GM21619 (cell line): Measurements from ENCODE around the gene AGRN.
"Not testable (repeated sequence)": the region's sequence is repeated elsewhere in the genome, so short reads cannot be mapped to it uniquely, and the experiment has no call there.

Source experiments
- ATAC-seq: cut with Tn5 transposase; IDR thresholded peaks from one replicate; pipeline ENCODE4 v1.9.1; 2021; ENCODE audit not compliant: unreplicated experiment

AGRN gene

DNA sequence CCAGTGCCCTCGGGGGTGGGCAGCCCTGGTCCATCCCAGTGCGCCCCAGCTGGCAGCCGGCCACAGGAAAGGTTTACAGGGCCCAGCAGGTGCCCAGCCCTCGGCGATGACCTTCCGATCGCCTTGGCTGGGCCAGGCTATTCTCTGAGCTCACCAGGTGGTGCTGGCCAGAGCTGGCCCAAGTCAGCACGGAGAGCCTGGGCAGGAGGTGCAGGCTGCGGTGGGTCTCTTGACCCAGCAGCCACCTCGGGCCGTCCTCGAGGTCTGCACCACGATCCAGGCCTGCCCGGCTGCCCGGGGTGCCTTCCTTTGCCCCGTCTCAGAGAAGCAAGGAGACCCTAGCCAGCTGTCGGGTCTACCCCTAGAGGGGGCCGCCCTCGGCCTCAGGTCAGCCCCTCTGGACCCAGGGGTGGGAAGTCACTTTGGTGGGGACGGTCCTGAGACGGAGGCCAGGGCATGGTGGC is 38.4 kb upstream of the AGRN start:
- ATAC-seq, result no peak

DNA sequence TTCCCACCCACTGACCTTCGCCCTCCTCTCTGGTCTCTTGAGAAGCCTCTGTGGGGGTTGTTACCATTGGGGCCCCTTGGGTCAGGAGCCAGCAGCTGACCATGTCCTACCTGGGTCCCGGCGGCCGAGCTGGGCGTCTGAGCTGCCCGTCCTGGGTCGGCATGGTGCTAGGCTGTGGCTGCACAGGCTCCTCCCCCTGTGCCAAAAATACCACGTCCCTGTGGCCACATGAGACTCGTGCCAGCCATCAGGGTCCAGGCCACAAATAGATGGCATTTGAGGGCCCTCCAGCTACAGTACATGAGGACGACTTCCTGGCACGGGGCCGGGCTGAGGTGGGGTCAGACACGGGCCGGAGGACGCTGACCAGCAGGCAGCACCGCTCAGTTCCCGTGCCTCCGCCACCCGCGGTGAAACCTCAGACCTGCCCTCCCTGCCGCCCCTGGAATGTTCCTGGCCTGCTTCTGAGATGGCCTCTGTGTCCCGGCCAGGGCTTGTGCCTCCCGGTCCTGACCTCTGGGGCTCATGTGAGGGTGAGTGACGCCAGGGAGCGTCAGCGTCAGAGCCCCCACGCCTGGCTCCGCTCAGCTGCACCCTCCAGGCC is 37.9 kb upstream of the AGRN start, which contains the start of gene PERM1:
TSS of gene PERM1 (minus strand) at position 139 of the 604 bp plus-strand sequence. CDS start 1,064 bp downstream, outside the sequence.
- no peak for ATAC-seq

DNA sequence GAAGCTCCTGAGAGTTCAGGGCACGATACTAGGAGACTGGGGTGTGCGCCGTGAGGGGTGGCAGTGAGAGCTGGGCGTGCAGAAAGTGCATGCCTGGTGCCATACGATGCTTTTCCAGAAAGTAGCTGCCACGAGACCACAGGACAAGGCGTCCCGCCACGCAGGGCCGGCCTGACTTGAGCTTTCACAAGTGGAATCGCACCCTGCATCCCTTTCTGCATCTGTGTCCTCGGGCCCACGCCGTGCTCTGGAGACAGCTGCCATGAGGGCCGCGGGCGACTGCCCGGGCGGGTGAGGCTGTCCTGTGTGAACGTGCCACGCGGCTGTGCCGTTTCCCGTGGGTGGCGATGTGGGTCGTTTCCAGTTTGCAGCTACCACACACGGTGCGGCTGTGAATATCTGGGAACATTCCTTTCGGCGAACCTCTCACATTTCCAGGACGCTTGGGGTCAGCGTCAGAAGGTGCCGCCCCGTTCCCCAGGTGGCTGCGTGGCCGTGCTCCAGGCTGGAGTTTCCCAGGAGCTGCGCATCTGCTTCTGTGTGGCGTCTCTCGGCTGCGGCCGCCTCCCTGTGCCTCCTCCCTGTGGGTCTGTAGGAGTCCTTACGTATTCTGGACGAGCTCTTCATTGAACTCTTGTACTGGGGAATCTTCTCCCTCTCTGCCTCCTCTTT is 37.0 kb upstream of the AGRN start:
- no peak for ATAC-seq

DNA sequence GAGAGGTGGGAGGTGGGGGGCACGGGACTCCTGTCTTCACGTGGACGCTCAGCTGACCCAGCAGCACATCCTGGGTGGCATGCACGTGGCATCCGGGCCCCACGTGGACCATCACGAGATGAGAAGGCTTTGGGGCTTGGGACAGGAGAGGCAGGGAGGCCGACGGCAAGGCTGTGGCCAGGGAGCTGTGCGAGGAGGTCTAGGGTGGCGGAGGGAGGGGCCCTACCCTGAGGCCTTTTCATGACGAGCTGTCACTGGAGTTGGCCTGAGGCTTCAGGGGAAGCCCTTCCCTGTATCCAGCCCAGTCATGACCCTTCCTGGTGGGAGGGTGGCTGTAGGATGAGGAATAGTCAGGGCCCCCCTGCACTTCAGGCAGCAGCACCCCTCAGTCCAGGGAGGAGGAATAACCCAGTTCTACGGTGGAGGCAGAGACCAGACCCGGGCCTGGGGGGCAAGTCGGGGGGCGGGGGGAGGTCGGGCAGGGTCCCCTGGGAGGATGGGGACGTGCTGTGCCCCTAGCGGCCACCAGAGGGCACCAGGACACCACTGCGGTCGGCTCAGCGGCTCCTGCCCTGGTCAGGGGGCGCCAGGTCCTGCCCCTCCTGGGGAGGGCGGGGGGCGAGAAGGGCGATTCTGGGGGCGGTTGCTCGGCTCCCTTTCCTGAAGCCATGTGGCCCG is 36.0 kb upstream of the AGRN start:
- ATAC-seq, result no peak

DNA sequence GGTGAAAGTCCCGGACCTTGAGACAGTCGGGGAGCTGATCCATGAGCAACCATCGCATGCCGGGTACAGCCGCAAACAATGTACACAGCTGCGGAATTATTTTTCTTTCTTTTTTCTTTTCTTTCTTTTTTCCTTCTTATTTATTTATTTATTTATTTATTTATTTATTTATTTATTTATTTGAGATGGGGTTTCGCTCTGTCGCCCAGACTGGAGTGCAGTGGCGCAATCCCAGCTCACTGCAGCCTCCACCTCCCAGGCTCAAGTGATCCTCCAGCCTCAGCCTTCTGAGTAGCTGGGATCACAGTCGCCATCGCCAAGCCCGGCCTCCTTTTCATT is 35.5 kb upstream of the AGRN start:
- no peak for ATAC-seq

DNA sequence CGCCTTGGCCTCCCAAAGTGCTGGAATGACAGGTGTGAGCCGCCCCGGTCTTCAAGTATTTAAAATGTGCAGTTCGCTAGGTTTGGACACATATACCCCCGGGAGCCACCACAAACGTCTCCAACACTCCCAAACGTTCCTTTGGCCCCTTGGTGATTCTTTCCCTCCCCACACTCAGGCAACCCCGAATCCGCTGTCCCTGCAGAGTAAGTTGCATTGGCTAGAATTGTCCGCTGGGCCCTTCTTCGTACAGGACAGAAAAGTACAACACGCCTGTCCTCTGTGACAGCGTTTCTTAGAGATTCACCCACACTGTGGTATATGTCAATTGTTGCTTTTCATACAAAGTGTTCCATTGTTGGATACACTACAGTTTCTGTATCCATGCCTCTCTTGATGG is 34.8 kb upstream of the AGRN start:
- no peak for ATAC-seq

DNA sequence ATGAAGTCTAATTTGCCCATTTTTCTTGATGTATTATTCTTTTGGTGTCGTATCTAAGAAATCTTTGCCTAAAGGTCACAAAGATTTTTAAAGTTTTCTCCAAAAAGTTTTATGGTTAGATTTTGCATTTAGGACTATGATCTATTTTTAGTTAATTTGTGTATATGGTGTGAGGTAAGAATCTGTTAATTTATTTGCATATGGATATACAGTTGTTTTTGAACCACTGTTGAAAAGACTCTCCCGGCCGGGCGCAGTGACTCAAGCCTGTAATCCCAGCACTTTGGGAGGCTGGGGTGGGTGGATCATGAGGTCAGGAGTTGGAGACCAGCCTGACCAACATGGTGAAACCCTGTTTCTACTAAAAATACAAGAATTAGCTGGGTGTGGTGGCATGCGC is 31.9 kb upstream of the AGRN start:
- not testable (repeated sequence) for ATAC-seq

DNA sequence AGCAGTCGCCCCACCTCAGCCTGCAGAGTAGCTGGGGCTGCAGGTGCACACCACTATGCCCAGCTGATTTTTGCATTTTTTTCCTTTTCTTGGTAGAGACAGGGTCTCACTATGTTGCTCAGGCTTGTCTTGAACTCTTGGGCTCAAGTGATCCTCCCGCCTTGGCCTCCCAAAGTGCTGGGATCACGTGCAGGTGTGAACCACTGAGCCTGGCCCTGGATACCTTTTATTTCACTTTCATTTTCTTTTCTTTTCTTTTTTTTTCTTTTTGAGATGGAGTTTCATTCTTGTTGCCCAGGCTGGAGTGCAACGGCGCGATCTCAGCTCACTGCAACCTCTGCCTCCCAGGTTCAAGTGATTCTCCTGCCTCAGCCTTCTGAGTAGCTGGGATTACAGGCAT is 28.6 kb upstream of the AGRN start:
- ATAC-seq, result not testable (repeated sequence)

DNA sequence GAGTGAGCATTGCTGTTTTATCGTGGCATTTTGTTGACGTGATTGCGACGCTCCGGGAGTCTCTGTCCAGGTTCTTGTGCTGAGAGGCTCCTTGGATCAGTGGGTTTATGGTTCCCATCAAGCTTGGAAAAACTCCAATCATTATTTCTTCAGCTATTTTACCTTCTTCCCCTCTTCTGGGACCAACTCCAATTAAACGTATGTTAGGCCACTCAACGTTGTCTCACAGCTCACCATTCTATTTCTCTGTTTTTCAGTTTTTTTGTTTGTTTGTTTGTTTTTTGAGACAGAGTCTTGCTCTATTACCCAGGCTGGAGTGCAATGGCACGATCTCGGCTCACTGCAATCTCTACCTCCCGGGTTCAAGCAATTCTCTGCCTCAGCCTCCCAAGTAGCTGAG is 28.0 kb upstream of the AGRN start:
- no peak for ATAC-seq

DNA sequence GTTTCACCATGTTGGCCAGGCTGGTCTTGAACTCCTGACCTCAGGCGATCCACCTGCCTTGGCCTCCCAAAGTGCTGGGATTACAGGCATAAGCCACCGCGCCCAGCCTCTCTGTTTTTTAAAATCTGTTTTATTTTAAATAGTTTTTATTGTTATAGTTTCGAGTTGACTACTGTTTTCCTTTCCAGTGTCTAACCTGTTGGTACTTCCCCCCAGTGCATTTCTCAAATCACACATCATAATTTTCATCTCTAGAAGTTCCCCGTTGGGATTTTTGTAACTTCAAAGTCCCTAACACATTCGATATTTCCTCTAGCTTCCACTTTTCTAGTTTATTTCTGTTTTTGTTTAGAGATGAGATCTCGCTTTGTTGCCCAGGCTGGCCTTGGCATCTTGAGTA is 27.6 kb upstream of the AGRN start:
- ATAC-seq, result no peak

DNA sequence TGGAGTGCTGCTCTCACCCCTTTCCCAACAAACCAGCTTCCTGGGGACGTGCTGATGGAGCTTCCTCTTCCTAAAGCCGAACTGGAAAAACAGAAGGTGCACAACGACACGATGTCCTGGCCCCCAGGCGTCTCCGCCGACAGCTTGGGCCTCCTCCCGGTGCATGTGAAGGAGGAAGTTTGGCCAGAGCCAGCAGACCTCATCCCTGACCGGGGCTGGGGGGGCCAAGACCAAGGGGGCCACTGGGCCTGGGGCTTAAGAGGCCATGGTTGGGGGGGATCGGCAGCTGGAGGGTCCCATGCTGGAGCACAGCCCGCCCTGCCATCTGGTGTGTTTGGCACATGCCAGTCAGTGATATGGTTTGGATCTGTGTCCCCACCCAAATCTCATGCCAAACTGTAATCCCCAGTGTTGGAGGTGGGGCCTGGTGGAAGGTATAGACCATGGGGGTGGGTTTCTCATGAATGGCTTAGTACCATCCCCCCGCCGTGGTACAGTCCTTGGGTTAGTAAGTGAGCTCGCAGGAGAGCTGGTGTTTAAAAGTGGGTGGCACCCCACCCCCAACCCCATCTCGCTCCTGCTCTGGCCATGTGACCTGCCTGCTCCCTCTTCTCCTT is 26.4 kb upstream of the AGRN start:
- no peak for ATAC-seq

DNA sequence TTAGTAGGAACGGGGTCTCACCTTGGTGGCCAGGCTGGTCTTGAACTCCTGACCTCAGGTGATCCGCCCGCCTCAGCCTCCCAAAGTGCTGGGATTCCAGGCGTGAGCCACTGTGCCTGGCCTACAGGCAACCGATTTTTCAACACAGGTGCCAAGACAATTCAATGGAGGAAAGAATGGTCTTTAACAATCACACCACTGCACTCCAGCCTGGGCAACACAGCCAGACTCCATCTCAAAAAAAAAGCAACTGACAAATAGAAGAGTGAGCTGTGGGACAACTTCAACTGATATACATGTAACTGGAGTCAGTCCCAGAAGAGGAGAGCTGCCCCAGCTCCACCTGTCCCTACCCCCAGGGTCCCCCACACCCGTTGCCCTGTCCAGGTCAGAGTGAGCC is 25.4 kb upstream of the AGRN start:
- ATAC-seq, result not testable (repeated sequence)

DNA sequence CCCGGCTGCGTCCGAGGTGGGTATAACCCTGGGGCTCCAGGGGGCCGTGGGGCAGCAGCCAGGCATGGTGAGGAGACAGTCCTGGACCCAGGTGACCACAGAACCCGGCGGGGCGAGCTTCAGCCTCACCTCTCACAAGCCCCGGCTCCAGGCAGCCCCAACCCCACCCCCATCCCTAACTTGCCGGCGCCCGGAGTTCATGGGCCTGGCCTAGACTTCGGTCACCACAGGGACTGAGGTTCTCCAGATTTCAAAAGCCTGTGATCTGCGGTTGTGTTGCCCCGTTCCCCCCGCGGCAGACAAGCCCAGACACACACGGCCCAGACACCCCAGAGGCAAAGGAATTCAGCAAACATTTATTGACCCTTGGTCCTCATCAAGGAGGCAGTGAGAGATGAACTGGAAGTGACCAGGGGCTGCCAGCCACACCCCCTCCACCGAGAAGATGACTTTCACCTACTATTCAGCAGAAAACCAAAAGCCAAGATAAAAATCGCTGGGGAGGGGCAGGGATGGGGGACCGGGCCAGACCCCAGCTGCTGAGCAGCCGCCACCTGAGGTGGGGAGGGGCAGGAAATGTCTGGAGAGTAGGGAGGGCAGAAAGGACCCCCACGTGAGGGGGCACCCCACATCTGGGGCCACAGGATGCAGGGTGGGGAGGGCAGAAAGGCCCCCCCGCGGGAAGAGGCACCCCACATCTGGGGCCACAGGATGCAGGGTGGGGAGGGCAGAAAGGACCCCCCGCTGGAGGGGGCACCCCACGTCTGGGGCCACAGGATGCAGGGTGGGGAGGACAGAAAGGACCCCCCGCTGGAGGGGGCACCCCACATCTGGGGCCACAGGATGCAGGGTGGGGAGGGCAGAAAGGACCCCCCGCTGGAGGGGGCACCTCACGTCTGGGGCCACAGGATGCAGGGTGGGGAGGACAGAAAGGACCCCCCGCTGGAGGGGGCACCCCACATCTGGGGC is 24.0 kb upstream of the AGRN start:
- ATAC-seq, result no peak

DNA sequence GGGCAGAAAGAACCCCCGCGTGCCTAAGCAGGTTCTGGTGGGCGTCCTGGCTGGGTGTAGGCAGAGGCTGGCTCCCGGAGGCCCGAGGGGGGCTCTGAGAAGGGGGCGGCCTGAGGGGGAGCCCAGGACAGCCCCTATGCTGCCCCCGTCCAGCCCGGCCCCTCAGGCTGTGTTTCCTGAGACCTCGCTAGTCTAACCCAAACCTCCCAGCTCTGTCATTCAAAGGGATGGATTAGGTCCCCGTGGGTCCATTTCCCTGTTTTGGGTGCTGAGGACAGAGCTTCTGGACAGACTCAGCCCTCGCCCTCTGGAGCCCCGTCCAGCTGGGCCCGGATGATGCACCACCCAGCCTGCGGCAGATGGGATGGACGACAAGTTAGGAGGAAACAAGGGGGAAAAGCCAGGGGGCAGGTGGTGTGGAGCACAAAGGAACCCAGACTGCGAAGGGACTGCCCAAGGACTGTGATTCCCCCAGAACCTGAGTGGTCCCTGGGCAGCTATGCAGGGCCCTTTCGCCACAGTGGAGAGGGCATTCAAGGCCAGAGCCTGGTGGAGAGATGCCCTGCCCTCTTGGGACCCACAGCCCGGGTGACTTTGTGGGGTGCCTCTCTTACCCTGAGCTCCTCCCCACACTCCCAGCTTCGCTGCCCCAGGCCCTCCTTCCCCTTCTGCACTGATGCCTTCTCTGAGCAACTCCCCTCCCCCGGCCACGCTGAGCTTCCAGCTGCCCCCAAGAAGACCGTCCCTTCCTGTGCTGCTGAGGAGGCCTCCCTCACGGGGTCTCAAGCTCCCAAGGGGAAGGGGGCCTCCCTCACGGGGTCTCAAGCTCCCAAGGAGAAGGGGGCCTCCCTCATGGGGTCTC is 22.8 kb upstream of the AGRN start:
- ATAC-seq, result no peak

DNA sequence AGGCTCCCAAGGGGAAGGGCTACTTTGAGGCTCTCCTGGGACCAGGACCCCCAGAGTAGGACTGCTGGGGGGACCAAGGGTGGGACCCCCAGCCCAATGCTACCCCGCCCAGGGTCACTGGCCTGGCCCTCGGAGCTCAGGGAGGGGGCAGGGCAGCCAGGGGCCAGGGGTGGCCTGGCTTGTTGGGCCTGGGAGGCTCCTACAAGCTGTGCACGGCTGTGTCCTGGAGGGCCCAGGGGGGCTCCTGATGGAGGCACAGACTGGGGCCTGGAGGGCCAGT is 22.3 kb upstream of the AGRN start:
- no peak for ATAC-seq

DNA sequence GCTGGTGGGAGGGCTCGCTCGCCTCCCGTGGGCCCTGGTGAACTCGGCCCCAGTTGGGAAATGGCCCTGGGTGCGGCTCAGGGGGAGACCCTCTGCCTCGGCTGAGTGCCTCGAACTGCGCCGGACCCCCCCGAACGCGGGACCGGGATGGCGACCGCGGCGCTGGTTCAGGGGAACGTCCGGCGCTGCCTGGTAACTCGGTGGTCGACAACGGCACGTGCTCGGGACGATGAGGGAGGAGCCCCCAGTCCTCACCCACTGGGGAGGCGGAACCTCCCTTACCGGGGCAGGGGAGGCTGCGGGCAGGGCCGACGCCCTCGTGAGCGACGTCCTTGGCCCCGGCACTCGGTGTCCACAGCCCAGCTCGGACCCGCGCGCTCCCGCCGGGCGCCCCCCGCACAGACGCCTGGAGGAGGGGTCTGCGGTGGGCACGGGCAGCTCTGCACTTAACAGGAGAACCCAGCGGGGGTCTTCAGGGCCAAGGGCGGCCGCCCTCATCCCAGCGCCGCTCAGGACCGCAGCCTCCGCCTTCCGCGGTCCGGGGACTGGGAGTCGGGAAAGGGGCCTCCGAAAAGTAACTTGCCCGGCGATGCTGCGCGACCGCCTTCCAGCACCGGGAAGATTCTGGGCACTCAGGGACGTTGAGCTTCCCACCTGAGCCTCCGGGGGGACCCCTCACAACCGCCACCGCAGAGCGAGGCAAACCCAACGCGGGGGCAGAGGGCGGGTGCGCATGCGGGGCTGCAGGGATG is 21.8 kb upstream of the AGRN start:
- ATAC-seq, result no peak

DNA sequence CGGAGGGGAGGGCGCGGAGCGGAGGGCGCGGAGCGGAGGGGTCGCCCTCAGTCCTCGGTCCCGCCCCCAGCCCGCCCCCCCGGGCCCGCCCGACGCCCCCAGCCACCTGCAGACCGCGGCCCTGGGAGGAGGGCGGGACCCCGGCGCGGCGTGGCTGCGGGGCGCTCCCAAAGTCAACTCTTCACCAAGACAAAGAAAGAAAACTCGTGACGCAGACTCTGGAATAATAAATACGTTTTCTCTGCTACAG is 21.2 kb upstream of the AGRN start:
- no peak for ATAC-seq

DNA sequence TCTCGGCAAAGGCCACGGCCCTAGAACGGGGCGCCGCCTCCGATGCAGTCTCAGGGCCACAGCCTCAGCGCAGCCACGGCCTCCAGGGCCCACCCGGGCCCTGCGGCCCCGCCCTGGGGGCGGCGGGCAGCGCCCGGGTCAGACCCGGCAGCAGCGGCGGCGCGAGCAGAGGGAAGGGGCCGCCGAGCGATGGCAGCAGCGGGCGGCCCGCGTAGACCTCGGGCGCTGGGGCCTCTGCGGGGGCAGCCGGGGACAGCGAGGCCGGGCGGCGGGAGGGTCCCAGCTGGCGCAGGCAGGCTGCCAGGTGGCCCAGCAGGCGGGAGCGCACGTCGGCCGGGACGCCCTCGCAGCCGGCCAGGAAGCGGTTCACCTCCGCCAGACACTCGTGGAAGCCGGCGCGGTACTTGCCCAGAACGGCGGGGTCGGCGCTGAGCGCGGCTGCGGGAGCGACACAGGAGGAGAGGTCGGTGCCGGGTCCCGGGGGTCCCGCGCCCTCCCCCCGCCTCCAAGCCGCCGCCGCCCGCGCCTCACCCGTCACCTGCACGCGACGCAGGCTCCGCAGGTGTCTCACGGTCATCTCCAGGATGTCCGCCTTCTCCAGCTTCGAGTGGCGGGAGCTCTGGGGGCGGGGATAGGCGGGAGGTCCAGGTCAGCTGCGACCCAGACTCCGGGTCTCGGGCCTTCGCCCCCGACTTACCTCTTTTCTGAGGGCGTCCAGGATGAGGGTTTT is 20.8 kb upstream of the AGRN start:
- no peak for ATAC-seq

DNA sequence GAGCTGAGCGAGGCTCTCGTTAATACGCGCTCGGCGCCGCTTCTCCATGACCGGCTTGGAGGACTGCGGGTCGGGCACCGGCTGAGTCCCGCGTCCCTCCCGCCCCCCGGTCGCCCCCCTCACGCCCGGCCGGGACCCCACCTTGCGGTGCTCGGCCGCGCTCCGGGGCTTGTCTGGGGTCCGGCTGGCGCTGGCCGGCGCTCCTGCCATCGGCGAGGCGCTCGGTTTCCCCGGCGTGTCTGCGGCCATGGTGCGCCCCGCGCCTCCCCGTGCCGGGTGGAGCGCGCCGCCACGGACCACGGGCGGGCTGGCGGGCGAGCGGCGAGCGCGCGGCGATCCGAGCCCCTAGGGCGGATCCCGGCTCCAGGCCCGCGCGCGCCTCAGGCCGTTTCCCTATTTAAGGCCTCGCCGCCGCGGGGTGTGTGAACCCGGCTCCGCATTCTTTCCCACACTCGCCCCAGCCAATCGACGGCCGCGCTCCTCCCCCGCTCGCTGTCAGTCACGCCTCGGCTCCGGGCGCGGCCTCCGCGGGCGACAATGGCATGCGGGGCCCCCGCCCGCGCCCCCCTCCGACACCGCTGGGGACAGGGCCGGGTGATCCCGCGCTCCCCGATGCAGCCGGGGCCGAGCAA is 20.1 kb upstream of the AGRN start, which contains the start of gene HES4:
TSS of gene HES4 (minus strand) at position 373 of the 632 bp plus-strand sequence. CDS start at position 249, 124 bp downstream.
- ATAC-seq, result no peak
